MM.1S (cell line): ENCODE measurements around the gene FGR.

ENCODE experiments used
- DNase-seq: peaks from one replicate; pipeline ENCODE4 v3.0.0-alpha.2; 2015
- H2AFZ ChIP-seq: fragments of 300-600 bp; sonication (generic); 2 replicates; pipeline ENCODE4 v1.6.0; 2016; ENCODE audit warnings: antibody characterized with exemption, low read length
- H3F3A ChIP-seq: fragments of 300-600 bp; sonication (generic); 2 replicates; pipeline ENCODE4 v1.6.1; 2016; ENCODE audit warnings: mild to moderate bottlenecking, antibody characterized with exemption, low read length, moderate library complexity, mixed read lengths; ENCODE audit not compliant: insufficient read depth
- H3K27ac ChIP-seq: fragments of 300-600 bp; sonication (generic); 2 replicates; pipeline ENCODE4 v1.5.1; 2016; ENCODE audit warnings: mild to moderate bottlenecking, low read length
- H3K27me3 ChIP-seq: fragments of 300-600 bp; sonication (generic); replicated peaks from 2 replicates; pipeline ENCODE4 v1.6.0; 2016; ENCODE audit warnings: low read length; ENCODE audit not compliant: insufficient read depth
- H3K36me3 ChIP-seq: fragments of 300-600 bp; sonication (generic); replicated peaks from 2 replicates; pipeline ENCODE4 v1.6.1; 2016; ENCODE audit warnings: mild to moderate bottlenecking, low read length, mixed read lengths; ENCODE audit not compliant: insufficient read depth
- H3K4me1 ChIP-seq: fragments of 300-600 bp; sonication (generic); 2 replicates; pipeline ENCODE4 v1.6.1; 2016; ENCODE audit warnings: low read length, mixed read lengths
- H3K4me2 ChIP-seq: fragments of 300-600 bp; sonication (generic); 2 replicates; pipeline ENCODE4 v1.6.0; 2016; ENCODE audit warnings: low read depth, low read length
- H3K4me3 ChIP-seq: fragments of 300-600 bp; sonication (generic); 2 replicates; pipeline ENCODE4 v1.5.1; 2016; ENCODE audit warnings: low read length, mixed read lengths
- H3K79me2 ChIP-seq: fragments of 300-600 bp; sonication (generic); 2 replicates; pipeline ENCODE4 v1.6.1; 2016; ENCODE audit warnings: mixed run types, low read length, mixed read lengths
- H3K9ac ChIP-seq: fragments of 300-600 bp; sonication (generic); 2 replicates; pipeline ENCODE4 v1.6.1; 2016; ENCODE audit warnings: low read length, mixed read lengths
- H3K9me2 ChIP-seq: fragments of 300-600 bp; sonication (generic); replicated peaks from 2 replicates; pipeline ENCODE4 v1.6.1; 2016; ENCODE audit warnings: mild to moderate bottlenecking, low read length, mixed read lengths; ENCODE audit not compliant: insufficient read depth
- H3K9me3 ChIP-seq: fragments of 300-600 bp; sonication (generic); replicated peaks from 2 replicates; pipeline ENCODE4 v1.6.1; 2016; ENCODE audit warnings: mild to moderate bottlenecking, low read length, mixed read lengths; ENCODE audit not compliant: insufficient read depth
- H4K20me1 ChIP-seq: fragments of 300-600 bp; sonication (generic); 2 replicates; pipeline ENCODE4 v1.6.1; 2016; ENCODE audit warnings: mild to moderate bottlenecking, low read length, moderate library complexity, mixed read lengths; ENCODE audit not compliant: insufficient read depth
- EZH2 ChIP-seq: fragments of 300-600 bp; sonication (generic); optimal IDR thresholded peaks from 2 replicates; pipeline ENCODE3; 2017; ENCODE audit warnings: low read depth, mild to moderate bottlenecking, antibody characterized with exemption, low read length, mixed read lengths
- EZH2phosphoT487 ChIP-seq: fragments of 300-600 bp; sonication (generic); IDR thresholded peaks from 2 replicates; pipeline ENCODE4 v1.6.1; 2018; ENCODE audit warnings: antibody characterized with exemption, low read length
- TF ChIP-seq, protein P1 (sequence below): fragments of 300-600 bp; sonication (generic); IDR thresholded peaks from 2 replicates; pipeline ENCODE4 v1.5.1; 2016; ENCODE audit warnings: antibody characterized with exemption, low read length, mixed read lengths

The FGR gene

DNA sequence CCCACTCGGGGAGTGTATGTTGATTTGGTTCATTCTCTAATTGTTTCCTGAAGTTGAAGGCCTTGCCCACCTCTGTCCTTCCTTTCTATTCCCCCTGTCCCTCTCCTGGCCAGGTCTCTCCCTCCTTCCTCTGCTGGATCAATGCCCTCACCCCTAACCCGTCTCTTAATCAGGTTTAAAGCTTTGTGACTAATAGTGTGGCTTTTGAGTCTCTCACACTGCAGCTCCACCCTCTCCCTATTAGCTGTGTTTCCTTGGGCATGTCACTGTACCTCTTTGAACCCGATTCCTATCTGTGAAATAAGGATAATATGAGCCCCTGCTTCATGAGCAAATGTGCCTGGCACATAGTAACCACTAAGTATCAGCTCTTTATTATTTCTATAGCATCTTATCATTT lies 51.5 kb downstream of the FGR start:
- Histone ChIP-seq H2AFZ (no peak overlapping the region), H3K79me2 (no peaks in the 10 kb centered on the region), H3K27me3 (no peaks in the 10 kb centered on the region), H4K20me1 (no peaks in the 10 kb centered on the region), H3K4me1 (no peaks in the 10 kb centered on the region), H3K9ac (no peak overlapping the region), H3K4me2 (no peak overlapping the region), H3K27ac (no peak overlapping the region), H3K9me2 (no peaks in the 10 kb centered on the region), H3K4me3 (no peak overlapping the region), H3K36me3 (no peaks in the 10 kb centered on the region), H3K9me3 (no peaks in the 10 kb centered on the region), H3F3A (no peaks in the 10 kb centered on the region)
- DNase-seq: no peak
- no peak for TF ChIP-seq EZH2
- TF ChIP-seq, protein P1, sequence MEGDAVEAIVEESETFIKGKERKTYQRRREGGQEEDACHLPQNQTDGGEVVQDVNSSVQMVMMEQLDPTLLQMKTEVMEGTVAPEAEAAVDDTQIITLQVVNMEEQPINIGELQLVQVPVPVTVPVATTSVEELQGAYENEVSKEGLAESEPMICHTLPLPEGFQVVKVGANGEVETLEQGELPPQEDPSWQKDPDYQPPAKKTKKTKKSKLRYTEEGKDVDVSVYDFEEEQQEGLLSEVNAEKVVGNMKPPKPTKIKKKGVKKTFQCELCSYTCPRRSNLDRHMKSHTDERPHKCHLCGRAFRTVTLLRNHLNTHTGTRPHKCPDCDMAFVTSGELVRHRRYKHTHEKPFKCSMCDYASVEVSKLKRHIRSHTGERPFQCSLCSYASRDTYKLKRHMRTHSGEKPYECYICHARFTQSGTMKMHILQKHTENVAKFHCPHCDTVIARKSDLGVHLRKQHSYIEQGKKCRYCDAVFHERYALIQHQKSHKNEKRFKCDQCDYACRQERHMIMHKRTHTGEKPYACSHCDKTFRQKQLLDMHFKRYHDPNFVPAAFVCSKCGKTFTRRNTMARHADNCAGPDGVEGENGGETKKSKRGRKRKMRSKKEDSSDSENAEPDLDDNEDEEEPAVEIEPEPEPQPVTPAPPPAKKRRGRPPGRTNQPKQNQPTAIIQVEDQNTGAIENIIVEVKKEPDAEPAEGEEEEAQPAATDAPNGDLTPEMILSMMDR: no peak
- TF ChIP-seq EZH2phosphoT487: no peak

DNA sequence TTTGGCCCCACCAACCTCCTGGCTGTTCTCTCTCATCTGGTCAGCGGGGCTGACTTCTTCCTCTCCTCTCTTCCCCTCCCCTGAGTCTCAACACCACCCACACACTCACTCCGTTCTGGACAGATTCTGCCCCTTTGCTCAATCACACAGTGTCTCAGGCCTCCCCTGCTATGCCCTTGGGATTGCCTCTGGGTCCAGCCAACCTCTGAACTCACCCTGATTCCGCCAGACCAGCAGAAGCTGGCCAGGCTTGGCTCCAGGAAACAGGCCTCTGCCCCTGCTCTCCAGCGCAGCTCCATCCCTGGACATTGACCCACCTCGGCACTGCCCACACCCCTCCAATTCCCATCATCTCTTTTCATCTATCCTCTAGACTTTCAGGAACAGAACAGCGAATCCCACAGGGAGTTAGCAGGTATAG lies 53.2 kb downstream of the FGR start:
- Histone ChIP-seq H2AFZ (no peak overlapping the region), H3K79me2 (no peaks in the 10 kb centered on the region), H3K9me2 (no peaks in the 10 kb centered on the region), H3K4me1 (no peaks in the 10 kb centered on the region), H3K27me3 (no peaks in the 10 kb centered on the region), H3K36me3 (no peaks in the 10 kb centered on the region), H3K4me3 (no peak overlapping the region), H3F3A (no peaks in the 10 kb centered on the region), H3K9me3 (no peaks in the 10 kb centered on the region), H3K4me2 (no peak overlapping the region), H3K27ac (no peak overlapping the region), H3K9ac (no peak overlapping the region), H4K20me1 (no peaks in the 10 kb centered on the region)
- DNase-seq: no peak
- TF ChIP-seq, protein P1: no peak
- TF ChIP-seq EZH2phosphoT487: no peak
- no peak for TF ChIP-seq EZH2

DNA sequence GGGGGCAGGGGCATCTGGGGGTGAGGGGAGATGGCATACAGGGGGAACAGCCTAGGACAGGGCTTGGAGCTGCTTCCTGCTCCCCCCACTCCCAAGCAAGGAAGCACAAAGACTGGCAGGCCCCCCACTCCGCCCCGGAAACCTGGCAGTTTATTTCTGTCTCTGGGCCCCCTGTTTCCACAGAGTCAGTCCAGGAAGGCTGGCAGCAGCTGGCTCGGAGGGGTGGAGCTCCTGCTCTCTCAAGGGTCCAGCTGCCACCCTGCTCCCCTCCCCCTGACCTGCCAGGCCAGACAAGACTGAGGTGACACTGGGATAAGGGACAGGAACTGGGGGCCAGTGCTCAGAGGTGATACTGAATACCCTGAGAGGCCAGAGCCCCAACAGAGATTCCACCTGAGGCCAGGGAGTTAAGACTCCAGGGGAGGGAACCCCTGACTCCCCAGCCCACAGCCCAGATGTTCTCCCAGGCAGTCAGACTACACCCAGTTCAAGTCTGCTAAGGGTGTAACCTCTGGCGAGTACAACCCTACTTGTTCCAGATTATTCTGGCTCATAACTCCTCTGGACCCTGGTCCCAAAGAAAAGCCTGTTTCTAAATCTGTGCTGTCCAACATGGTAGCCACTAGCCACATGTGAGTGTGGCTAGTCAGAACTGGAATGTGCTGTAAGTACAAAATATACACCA lies 57.3 kb downstream of the FGR start:
- Histone ChIP-seq H3K4me1 (peaks cover 6% of the 10 kb centered on the region; the same call in 1 of the 2 replicates), H3K4me3 (no peak overlapping the region), H3K27me3 (no peaks in the 10 kb centered on the region), H3F3A (no peaks in the 10 kb centered on the region), H4K20me1 (no peaks in the 10 kb centered on the region), H3K27ac (no peak overlapping the region), H3K4me2 (no peak overlapping the region), H3K9me3 (no peaks in the 10 kb centered on the region), H3K9ac (no peak overlapping the region), H3K36me3 (no peaks in the 10 kb centered on the region), H3K79me2 (no peaks in the 10 kb centered on the region), H3K9me2 (no peaks in the 10 kb centered on the region), H2AFZ (no peak overlapping the region)
- TF ChIP-seq, protein P1: no peak
- TF ChIP-seq EZH2 (no peak), EZH2phosphoT487 (no peak)
- no peak for DNase-seq
